GM12875 (cell line): ENCODE data around the gene PTPN14.

Experiments
- H3K4me3 ChIP-seq: one replicate; pipeline ENCODE4 v1.5.1; 2011; ENCODE audit warnings: low read depth, low read length, control low read depth
- CTCF ChIP-seq: IDR thresholded peaks from 2 replicates; pipeline ENCODE4 v1.5.1; 2011; ENCODE audit warnings: low read depth, mild to moderate bottlenecking, control low read depth, inconsistent platforms, low read length, moderate library complexity, borderline replicate concordance; ENCODE audit not compliant: insufficient read depth

PTPN14 gene

GRCh38 chr1:214383381-214384372 lies 167.7 kb downstream of the PTPN14 start:
- no peak for TF ChIP-seq CTCF

GRCh38 chr1:214380986-214381695 lies 170.3 kb downstream of the PTPN14 start:
- no peak for TF ChIP-seq CTCF
- no peak overlapping the region for H3K4me3 ChIP-seq

More at GRCh38 chr1:214383381-214384372, 167.7 kb downstream of the PTPN14 start:
- H3K4me3 ChIP-seq: no peak overlapping the region

GRCh38 chr1:214380396-214380795 lies 171.0 kb downstream of the PTPN14 start:
- H3K4me3 ChIP-seq: no peak overlapping the region
- no peak for TF ChIP-seq CTCF

GRCh38 chr1:214379236-214379970 lies 172.0 kb downstream of the PTPN14 start:
- H3K4me3 ChIP-seq: no peak overlapping the region
- TF ChIP-seq CTCF: no peak

GRCh38 chr1:214378492-214378891 lies 172.9 kb downstream of the PTPN14 start:
- TF ChIP-seq CTCF: no peak

GRCh38 chr1:214377886-214378285 lies 173.5 kb downstream of the PTPN14 start:
- H3K4me3 ChIP-seq: no peak overlapping the region
- no peak for TF ChIP-seq CTCF

More at GRCh38 chr1:214378492-214378891, 172.9 kb downstream of the PTPN14 start:
- H3K4me3 ChIP-seq: no peak overlapping the region
